Measurements from ENCODE around the gene BLNK.

GRCh38 chr10:96229568-96230030 is 41.8 kb downstream of the BLNK start:
- TF ChIP-seq CTCF (IDR thresholded peaks at IDR 0.05) (no peak), EP300 (IDR thresholded peaks at IDR 0.05) (no peak)
